HG03469 (cell line): ENCODE data around the gene SLC6A19.
"Not testable (repeated sequence)": the region's sequence is repeated elsewhere in the genome, so short reads cannot be mapped to it uniquely, and the experiment has no call there.

Source experiments
- ATAC-seq: cut with Tn5 transposase; IDR thresholded peaks from one replicate; pipeline ENCODE4 v1.9.1; 2021; ENCODE audit warnings: mild to moderate bottlenecking, moderate library complexity, moderate number of reproducible peaks; ENCODE audit not compliant: unreplicated experiment

The SLC6A19 gene

DNA sequence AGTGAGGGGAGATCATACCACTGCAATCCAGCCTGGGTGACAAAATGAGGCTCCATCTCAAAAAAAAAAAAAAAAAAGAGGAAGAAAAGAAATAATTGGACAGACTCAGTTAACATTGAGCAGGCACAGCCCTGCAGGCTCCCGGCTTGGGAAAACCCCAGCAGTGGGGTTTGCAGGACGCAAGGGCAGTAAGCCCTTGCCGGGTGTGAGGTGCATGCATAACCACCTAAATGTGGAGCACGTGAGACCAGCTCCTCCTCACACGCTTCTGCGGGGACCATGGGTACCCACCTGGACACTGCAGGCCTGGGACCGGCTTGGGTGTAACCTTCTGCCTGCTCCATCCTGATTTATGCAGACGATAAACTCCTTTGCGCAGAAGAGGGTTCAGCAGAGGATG, 19.0 kb downstream of the SLC6A19 start:
- no peak for ATAC-seq

- no peak for ATAC-seq
Measured at GRCh38 chr5:1220831-1221230, 19.4 kb downstream of the SLC6A19 start.

DNA sequence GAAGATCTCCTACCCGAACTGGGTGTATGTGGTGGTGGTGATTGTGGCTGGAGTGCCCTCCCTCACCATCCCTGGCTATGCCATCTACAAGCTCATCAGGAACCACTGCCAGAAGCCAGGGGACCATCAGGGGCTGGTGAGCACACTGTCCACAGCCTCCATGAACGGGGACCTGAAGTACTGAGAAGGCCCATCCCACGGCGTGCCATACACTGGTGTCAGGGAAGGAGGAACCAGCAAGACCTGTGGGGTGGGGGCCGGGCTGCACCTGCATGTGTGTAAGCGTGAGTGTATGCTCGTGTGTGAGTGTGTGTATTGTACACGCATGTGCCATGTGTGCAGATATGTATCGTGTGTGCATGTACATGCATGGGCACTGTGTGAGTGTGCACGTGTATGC, 20.3 kb downstream of the SLC6A19 start:
- no peak for ATAC-seq

DNA sequence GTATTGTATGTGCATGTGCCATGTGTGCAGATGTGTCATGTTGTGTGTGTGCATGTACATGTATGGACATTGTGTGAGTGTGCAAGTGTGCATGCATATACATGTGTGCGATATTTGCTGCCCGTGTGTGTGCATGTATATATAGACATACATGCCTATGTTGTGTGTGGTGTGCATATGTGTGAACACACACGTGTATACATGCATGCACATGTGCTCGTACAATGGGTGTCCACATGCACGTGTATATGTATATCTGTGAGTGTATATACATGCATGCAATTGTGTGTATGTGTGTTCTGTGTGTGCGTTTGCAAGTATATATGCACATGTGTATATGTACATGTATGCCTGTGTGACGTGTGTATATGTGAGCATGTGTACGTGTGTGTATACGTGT, 20.8 kb downstream of the SLC6A19 start:
- no peak for ATAC-seq

DNA sequence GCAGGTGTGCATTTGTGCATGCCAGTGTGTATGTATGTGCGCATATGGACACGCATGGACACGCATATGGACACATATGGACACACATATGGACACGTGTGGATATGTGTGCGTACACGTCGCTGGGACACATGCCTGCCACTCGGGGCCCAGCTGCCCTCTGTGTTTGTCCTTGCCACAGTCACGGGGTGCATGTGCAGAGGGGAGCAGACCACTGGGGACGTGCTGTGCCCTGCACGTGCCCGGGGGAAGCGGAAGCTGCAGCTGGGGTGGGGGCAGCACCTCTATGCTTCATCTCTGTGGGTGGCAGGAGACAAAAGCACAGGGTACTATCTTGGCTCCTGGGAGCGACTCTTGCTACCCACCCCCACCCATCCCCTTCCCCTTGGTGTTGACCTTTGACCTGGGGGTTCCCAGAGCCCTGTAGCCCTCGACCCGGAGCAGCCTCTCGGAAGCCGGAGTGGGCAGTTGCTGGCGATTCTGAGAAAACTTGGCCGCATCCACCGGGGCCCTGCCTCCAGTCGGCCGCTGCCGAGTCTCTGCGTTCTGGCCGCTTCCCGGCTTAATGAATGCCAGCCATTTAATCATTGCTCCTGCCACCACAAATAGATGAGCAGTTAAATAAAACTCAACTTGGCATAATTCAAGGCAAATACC, 21.4 kb downstream of the SLC6A19 start:
- no peak for ATAC-seq

GRCh38 chr5:1223278-1223670, 21.9 kb downstream of the SLC6A19 start:
- ATAC-seq, result no peak

- no peak for ATAC-seq
Measured at GRCh38 chr5:1224631-1225030, 23.2 kb downstream of the SLC6A19 start.

DNA sequence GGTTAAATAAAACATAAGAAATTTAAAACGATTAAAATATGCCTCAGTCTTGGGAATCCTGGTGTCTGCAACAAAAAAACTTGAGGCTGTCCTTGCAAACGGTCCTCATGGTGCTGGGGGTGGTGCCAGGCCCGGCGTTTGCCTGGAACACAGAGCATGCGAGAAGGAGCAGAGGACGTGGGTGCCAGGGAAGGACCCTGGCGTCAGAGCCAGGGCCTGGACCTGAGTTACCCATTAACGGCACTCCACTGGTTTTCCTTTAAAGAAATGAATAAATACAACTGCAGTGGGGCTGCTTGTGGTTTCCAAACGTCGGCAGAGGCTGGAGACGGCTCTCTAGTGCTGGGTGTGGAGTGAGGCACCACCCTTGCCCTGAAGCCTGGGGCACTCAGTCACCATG, 23.7 kb downstream of the SLC6A19 start, which contains the start of gene SLC6A18:
SLC6A18 (plus strand) TSS at position 301 of the 400 bp plus-strand sequence; CDS start at position 398, 97 bp downstream.
- no peak for ATAC-seq

- ATAC-seq, result no peak
Measured at GRCh38 chr5:1226231-1226630, 24.8 kb downstream of the SLC6A19 start.

- ATAC-seq, result no peak
Measured at GRCh38 chr5:1226839-1227581, 25.6 kb downstream of the SLC6A19 start.

DNA sequence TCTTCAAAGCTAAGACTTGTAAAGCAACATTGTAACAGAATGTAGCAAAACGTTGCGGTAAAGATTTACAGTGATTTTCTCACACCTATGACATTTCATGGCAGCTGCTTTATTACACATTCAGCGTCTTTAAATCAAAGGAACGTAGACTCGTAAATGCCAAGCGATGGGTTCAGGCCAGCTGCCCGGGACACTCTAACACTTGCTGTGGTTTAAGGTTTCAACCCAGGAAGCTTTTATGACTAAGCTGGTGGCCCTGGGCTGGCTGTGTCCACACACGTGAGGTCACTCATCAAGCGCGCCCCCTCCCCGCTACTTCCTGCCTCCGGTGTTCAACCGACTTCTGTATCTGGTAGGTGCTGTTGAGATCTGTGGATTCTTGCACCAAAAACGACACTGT, 26.3 kb downstream of the SLC6A19 start:
- no peak for ATAC-seq

- no peak for ATAC-seq
Measured at GRCh38 chr5:1228120-1228519, 26.7 kb downstream of the SLC6A19 start.

- not testable (repeated sequence) for ATAC-seq
Measured at GRCh38 chr5:1229023-1229422, 27.6 kb downstream of the SLC6A19 start.

DNA sequence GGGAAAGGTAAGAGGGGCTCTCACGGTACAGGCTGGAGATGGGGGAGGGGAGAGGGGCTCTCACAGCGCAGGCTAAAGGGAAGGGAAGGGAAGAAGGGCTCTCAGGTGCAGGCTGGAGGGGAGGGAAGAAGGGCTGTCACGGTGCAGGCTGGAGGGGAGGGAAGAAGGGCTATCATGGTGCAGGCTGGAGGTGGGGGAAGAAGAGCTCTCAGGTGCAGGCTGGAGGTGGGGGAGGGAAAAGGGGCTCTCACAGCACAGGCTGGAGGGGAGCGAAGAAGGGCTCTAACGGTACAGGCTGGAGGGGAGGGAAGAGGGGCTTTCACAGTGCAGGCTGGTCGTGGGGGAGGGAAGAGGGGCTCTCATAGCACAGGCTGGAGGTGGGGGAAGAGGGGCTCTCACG, 28.4 kb downstream of the SLC6A19 start:
- no peak for ATAC-seq

DNA sequence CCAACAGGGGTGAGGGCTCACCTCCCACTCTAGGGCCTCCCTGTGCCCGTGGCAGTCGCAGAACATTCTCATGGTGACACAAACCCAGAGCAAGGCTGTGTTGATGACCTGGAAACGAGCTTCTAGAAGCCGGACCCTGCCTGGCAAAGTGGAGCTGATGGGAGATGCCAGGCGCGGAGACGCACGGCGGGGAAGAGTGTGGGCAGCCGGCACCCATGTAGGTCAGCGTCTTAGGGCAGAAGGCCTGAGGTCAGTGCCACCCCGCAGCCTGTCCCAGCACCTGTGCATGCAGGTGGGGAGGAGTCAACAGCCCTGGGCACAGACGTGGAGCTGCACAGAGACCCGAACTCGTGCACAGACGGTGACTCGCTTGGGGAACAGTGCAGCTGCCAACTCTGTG, 29.2 kb downstream of the SLC6A19 start:
- no peak for ATAC-seq

DNA sequence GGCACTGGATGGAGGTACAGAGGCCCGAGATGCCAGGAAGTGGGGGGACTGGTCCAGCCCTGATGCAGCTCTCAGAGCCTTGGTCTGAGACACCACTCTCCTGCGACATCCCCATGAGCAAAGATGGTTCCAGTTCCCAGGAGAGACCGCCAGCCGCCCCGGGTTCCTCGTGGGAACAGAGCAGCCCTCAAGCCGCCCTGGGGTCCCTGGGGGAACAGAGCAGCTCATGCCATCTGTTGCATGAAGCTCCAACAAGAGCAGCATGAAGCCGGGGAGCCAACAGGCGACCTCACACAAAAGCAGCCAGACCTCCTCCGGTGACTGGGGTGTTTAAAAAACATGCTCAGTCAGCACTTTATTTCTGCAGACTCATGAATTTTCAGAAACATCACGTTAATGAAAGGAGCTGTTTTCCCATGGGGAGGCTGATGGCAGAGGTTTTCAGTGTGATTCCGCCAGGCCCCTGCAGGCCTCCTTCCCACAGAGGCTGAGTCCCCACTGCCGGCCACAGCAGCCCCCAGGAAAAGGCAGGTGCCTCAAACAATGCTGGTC, 30.0 kb downstream of the SLC6A19 start:
- no peak for ATAC-seq

DNA sequence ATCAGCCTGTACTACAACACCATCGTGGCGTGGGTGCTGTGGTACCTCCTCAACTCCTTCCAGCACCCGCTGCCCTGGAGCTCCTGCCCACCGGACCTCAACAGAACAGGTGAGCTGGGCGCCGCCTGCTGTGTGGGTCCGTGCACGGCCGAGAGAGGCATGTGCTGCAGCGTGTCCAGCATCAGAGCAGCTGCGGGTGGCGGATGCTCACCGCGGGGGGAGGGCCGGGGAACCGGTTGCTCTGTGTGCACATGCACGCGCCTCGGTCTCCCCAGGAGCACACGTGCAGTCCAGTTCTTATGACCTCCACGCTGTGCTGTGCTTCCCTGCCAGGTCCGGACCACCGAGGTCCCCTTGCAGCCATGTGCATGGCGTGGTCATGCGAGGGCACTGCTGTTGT, 31.4 kb downstream of the SLC6A19 start:
- no peak for ATAC-seq

DNA sequence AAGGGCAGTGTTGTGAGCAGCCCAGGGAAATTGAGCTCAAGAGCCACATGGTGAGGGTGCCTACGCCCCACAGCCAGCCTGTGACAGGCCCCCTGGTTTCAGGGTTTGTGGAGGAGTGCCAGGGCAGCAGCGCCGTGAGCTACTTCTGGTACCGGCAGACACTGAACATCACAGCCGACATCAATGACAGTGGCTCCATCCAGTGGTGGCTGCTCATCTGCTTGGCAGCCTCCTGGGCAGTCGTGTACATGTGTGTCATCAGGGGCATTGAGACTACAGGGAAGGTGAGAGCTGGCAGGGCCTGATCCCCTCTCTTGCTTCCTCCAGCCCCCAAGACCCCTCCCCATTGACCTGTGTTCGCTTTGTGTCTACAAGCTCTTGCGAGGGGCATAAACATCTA, 34.0 kb downstream of the SLC6A19 start:
- no peak for ATAC-seq

DNA sequence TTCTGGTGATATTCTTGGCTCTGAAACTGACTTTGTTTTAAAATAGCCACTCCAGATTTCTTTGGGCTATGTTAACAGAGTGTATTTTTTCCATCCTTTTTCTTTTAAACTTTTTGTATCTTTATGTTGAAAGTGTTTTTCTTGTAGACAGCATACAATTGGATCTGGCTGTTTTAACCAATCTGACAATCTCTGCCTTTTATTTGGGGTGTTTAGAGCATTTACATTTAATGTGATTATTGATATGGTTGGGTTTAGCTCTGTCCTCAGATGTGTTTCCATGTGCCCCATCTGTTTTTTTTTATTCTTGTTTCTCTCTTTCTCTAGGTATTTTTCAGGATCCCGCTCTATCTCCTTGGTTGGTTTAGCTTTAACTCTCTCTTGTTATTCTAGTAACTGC, 34.4 kb downstream of the SLC6A19 start:
- ATAC-seq, result no peak

- ATAC-seq, result no peak
Measured at GRCh38 chr5:1239505-1240251, 38.3 kb downstream of the SLC6A19 start.

DNA sequence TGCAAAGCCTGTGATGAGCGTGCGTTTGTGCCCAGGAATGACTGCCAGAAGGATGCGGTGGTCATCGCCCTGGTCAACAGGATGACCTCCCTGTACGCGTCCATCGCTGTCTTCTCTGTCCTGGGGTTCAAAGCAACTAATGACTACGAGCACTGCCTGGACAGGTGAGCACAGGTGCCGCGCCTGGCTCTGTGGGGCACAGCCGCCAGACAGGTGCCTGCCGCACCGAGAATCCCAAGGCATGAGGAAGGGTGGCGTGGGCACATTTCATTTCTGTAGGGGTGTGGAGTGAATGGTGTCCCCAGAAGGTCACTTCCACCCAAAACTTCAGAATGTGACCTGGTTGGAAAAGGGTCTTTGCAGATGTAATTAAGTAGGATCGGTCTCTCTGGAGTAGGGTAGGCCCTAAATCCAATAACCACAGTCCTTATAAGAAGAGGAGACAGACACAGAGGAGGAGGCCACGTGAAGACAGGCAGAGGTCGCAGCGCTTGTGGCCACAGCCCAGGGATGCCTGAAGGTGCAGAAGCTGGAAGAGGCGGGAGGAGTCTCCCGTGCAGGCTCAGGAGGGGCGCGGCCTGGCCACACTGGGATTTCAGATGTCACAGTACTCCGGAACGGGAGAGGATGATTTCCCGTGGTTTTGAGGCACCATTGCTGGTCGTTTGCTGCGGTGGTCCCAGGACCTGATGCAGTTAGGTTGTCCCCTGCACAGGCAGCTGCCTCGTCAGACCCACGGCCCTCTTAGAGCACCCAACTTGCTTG, 39.3 kb downstream of the SLC6A19 start:
- no peak for ATAC-seq
